ENCODE measurements around the gene AP2A1. TPM values are rescaled to one million over a fixed set of nuclear protein-coding genes. Genes with fewer than 3 reads are reported as not detected.

The AP2A1 gene
- total RNA-seq, 1 experiment from 2014 or later = 72.1 TPM

- in situ Hi-C loops (cut with HindIII; ENCODE audit: low pct_unique_long_range_greater_than_20kb, low sequenced_read_pairs) = no loop called here
- CTCF ChIA-PET = no interaction called here
- intact Hi-C loops (cut with micrococcal nuclease; ENCODE audit: unreplicated experiment) = no loop called here
- H3K27ac ChIP-seq (ENCODE audit: low read length) = no peak overlapping the region
- no peaks in the 10 kb centered on the region for H3K27me3 ChIP-seq (ENCODE audit: control insufficient read depth, insufficient read depth, low read length)
- no peak for TF ChIP-seq POLR2AphosphoS5 (IDR thresholded peaks at IDR 0.05; ENCODE audit: low read depth, low read length)
- no peak for TF ChIP-seq TCF7L2 (IDR thresholded peaks at IDR 0.05; ENCODE audit: low read depth, low read length)
- no peaks in the 10 kb centered on the region; the same call in 1 of the 2 replicates for H3K36me3 ChIP-seq (ENCODE audit: control insufficient read depth, insufficient read depth, low read length)
- POLR2A ChIA-PET = no interaction called here
- BruUV-seq (replicated peaks) = no TSS peak
- H3K4me1 ChIP-seq (ENCODE audit: control insufficient read depth, insufficient read depth, low read length) = no peaks in the 10 kb centered on the region; the same call in 1 of the 2 replicates
- ATAC-seq (no peak), DNase-seq (ENCODE audit: low read depth, low spot score) (no peak)
- H3K4me3 ChIP-seq (ENCODE audit: low read depth in 2 of 2, low read length in 2 of 2) = no peak overlapping the region
- no peaks in the 10 kb centered on the region for H3K9me3 ChIP-seq (ENCODE audit: control insufficient read depth, insufficient read depth, low read depth, low read length)
These were observed 74.0 kb downstream of the AP2A1 start for GRCh38 chr19:49840736-49841249.

- DNase-seq (ENCODE audit: low read depth, low spot score) (no peak), ATAC-seq (no peak)
- no peaks in the 10 kb centered on the region for H3K27me3 ChIP-seq (ENCODE audit: control insufficient read depth, insufficient read depth, low read length)
- in situ Hi-C loops (cut with HindIII; ENCODE audit: low pct_unique_long_range_greater_than_20kb, low sequenced_read_pairs) = no loop called here
- ChIA-PET POLR2A (no interaction called here), CTCF (no interaction called here)
- TF ChIP-seq REST (IDR thresholded peaks at IDR 0.05; ENCODE audit: insufficient read depth in 1 of 2, low read depth in 2 of 2, low read length in 1 of 2) = no peak
- no peaks in the 10 kb centered on the region for H3K9me3 ChIP-seq (ENCODE audit: control insufficient read depth, insufficient read depth, low read depth, low read length)
- no TSS peak for BruUV-seq (replicated peaks)
- no peaks in the 10 kb centered on the region; the same call in 1 of the 2 replicates for H3K36me3 ChIP-seq (ENCODE audit: control insufficient read depth, insufficient read depth, low read length)
- no peaks in the 10 kb centered on the region; the same call in 1 of the 2 replicates for H3K4me1 ChIP-seq (ENCODE audit: control insufficient read depth, insufficient read depth, low read length)
- intact Hi-C loops (cut with micrococcal nuclease; ENCODE audit: unreplicated experiment) = no loop called here
- H3K27ac ChIP-seq (ENCODE audit: low read length) = no peak overlapping the region
- H3K4me3 ChIP-seq (ENCODE audit: low read depth in 2 of 2, low read length in 2 of 2) = no peak overlapping the region
These were observed 76.5 kb downstream of the AP2A1 start for GRCh38 chr19:49843265-49843664.

DNA sequence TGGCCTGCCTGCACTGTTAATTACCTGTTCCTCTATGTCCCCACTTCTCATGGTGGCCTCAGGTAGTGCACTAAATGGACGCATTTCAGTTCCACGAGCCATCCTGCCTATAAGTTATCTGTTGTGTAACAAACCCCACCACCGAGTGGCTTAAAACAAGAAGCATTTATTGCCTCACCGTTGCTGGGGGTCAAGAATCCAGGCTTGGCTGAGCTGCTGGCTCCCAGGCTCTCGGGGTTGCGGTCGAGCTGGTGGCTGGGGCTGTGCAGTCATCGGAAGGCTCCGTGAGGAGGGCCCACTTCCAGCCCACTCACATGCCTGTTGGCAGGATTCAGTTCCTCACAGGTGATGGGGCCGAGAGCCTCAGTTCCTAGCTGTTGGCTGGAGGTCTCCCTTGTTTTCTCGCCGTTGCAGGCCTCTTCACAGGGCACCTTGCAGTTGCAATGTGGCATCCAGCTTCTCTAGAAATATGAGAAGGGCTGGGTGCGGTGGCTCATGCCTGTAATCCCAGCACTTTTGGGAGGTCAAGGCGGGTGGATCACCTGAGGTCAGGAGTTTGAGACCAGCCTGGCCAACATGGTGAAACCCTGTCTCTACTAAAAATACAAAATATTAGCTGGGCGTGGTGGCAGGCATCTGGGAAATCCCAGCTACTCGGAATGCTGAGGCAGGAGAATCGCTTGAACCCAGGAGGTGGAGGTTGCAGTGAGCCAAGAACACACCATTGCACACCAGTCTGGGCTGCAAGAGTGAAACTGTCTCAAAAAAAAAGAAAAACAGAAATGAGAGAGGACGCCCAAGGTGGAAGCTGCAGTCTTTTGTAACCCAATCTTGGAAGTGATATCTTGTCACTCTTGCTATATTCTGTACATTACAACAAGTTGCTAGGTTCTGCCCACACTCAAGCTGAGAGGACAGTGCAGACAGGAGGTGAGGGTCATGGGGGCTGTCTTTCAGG, 77.6 kb downstream of the AP2A1 start:
- intact Hi-C loops (cut with micrococcal nuclease; ENCODE audit: unreplicated experiment) (no loop called here), in situ Hi-C loops (cut with HindIII; ENCODE audit: low pct_unique_long_range_greater_than_20kb, low sequenced_read_pairs) (no loop called here)
- no peaks in the 10 kb centered on the region for H3K9me3 ChIP-seq (ENCODE audit: control insufficient read depth, insufficient read depth, low read depth, low read length)
- TF ChIP-seq REST (IDR thresholded peaks at IDR 0.05; ENCODE audit: insufficient read depth in 1 of 2, low read depth in 2 of 2, low read length in 1 of 2) = no peak
- TF ChIP-seq CTCF (IDR thresholded peaks at IDR 0.05) = no peak
- no peak for TF ChIP-seq POLR2AphosphoS5 (IDR thresholded peaks at IDR 0.05; ENCODE audit: low read depth, low read length)
- no peak for TF ChIP-seq SIN3A (IDR thresholded peaks at IDR 0.05; ENCODE audit: borderline replicate concordance, insufficient read depth, low read depth, low read length)
- no peak for TF ChIP-seq TCF7L2 (IDR thresholded peaks at IDR 0.05; ENCODE audit: low read depth, low read length)
- BruUV-seq (replicated peaks) = no TSS peak
- H3K36me3 ChIP-seq (ENCODE audit: control insufficient read depth, insufficient read depth, low read length) = no peaks in the 10 kb centered on the region; the same call in 1 of the 2 replicates
- no peaks in the 10 kb centered on the region; the same call in 1 of the 2 replicates for H3K4me1 ChIP-seq (ENCODE audit: control insufficient read depth, insufficient read depth, low read length)
- no peak overlapping the region for H3K27ac ChIP-seq (ENCODE audit: low read length)
- no peak overlapping the region for H3K4me3 ChIP-seq (ENCODE audit: low read depth in 2 of 2, low read length in 2 of 2)
- POLR2A ChIA-PET = no interaction called here
- CTCF ChIA-PET = no interaction called here
- H3K27me3 ChIP-seq (ENCODE audit: control insufficient read depth, insufficient read depth, low read length) = no peaks in the 10 kb centered on the region
- DNase-seq (ENCODE audit: low read depth, low spot score) = no peak
- no peak for ATAC-seq

Measured in Panc1 (cell line).